HCT116 (cell line): ENCODE measurements around the gene ST3GAL3. TPM values are rescaled to one million over a fixed set of nuclear protein-coding genes. Genes with fewer than 3 reads are reported as not detected.

Experiments used
- ATAC-seq: fragments of 200-7000 bp; cut with Tn5 transposase; 2 replicates; pipeline ENCODE4 v1.9.1; 2020; ENCODE audit warnings: mild to moderate bottlenecking, moderate library complexity
- BruUV-seq: library from RNA; stranded (reverse); fragments of 400-500 nt; replicated peaks from 2 replicates; lab custom pipeline; 2021; lab: Mats Ljungman, UMichigan
- CTCF ChIA-PET: fragments of 300-600 bp; sonication (Branson Sonifier 250); formaldehyde crosslinking; loops from one replicate; lab custom pipeline; 2021; ENCODE audit warnings: antibody characterized with exemption; lab: Charles Lee
- POLR2A ChIA-PET: fragments of 300-600, 350-600 bp; sonication (Branson Sonifier 250); formaldehyde crosslinking; loops from one replicate; lab custom pipeline; 2021; ENCODE audit warnings: antibody characterized with exemption; lab: Charles Lee
- RAD21 ChIA-PET, 2 experiments: fragments of 300-600 bp; sonication (Branson Sonifier 250); formaldehyde crosslinking; loops; one replicate each; lab custom pipeline; 2023; ENCODE audit warnings: low total read pairs in 2 of 2; ENCODE audit not compliant: uncharacterized antibody in 2 of 2, unreplicated experiment in 2 of 2, low non-redundant PET in 1 of 2; lab: Charles Lee
- DNase-seq: peaks from one replicate; pipeline ENCODE4 v3.0.0-alpha.2; 2010; ENCODE audit warnings: low read depth, low spot score
- H2AFZ ChIP-seq: fragments of 200-600 bp; shearing (Covaris generic), sonication (generic); 2 replicates; pipeline ENCODE4 v1.6.1; 2017; ENCODE audit warnings: low read depth, mixed run types, mixed read lengths, antibody characterized with exemption, low read length; ENCODE audit not compliant: poor library complexity, severe bottlenecking
- H3K27ac ChIP-seq: 2 replicates; pipeline ENCODE4 v1.5.1; 2012; ENCODE audit warnings: low read depth, low read length
- H3K27me3 ChIP-seq: fragments of 200-600 bp; sonication (generic); 2 replicates; pipeline ENCODE4 v1.6.1; 2016; ENCODE audit warnings: mixed run types, low read length, mixed read lengths; ENCODE audit not compliant: insufficient read depth
- H3K36me3 ChIP-seq, 2 experiments: fragments of 200-500 bp in 1 of 2; fragments of 200-600 bp in 1 of 2; sonication (Bioruptor generic) in 1 of 2; sonication (generic) in 1 of 2; 2 replicates each; pipeline versions ENCODE4 v1.5.1 to v1.6.1; 2014 to 2016; ENCODE audit warnings: low read length in 2 of 2, inconsistent platforms in 1 of 2, mixed read lengths in 1 of 2, mixed run types in 1 of 2; ENCODE audit not compliant: insufficient read depth in 2 of 2, control insufficient read depth in 1 of 2
- H3K4me1 ChIP-seq, 2 experiments: fragments of 200-600 bp in 1 of 2; sonication (generic) in 1 of 2; 2 replicates each; pipeline versions ENCODE4 v1.5.1 to v1.6.1; 2012 to 2017; ENCODE audit warnings: low read length in 2 of 2, inconsistent platforms in 1 of 2, mild to moderate bottlenecking in 1 of 2, mixed read lengths in 1 of 2, mixed run types in 1 of 2, moderate library complexity in 1 of 2; ENCODE audit not compliant: insufficient read depth in 2 of 2, control insufficient read depth in 1 of 2
- H3K4me2 ChIP-seq: fragments of 200-600 bp; sonication (generic); 2 replicates; pipeline ENCODE4 v1.6.1; 2017; ENCODE audit warnings: mixed run types, low read length, mixed read lengths
- H3K4me3 ChIP-seq, 2 experiments: fragments of 200-600 bp in 1 of 2; sonication (generic) in 1 of 2; replicated peaks in 1 of 2; 2 replicates each; pipeline ENCODE4 v1.5.1; 2011 to 2016; ENCODE audit warnings: low read length in 2 of 2, control low read depth in 1 of 2, low read depth in 1 of 2, mild to moderate bottlenecking in 1 of 2, mixed read lengths in 1 of 2, mixed run types in 1 of 2
- H3K79me2 ChIP-seq: fragments of 200-600 bp; sonication (generic); 2 replicates; pipeline ENCODE4 v1.6.1; 2017; ENCODE audit warnings: mild to moderate bottlenecking, mixed run types, low read length, moderate library complexity, mixed read lengths; ENCODE audit not compliant: insufficient read depth
- H3K9ac ChIP-seq: fragments of 200-600 bp; sonication (generic); 2 replicates; pipeline ENCODE4 v1.6.1; 2016; ENCODE audit warnings: low read length, mixed read lengths
- H3K9me2 ChIP-seq: fragments of 200-600 bp; sonication (generic), shearing (Covaris generic); 2 replicates; pipeline ENCODE4 v1.6.1; 2017; ENCODE audit warnings: mixed run types, mild to moderate bottlenecking, moderate library complexity; ENCODE audit not compliant: insufficient read depth
- H3K9me3 ChIP-seq, 2 experiments: fragments of 200-500 bp in 1 of 2; fragments of 200-600 bp in 1 of 2; sonication (Bioruptor generic) in 1 of 2; sonication (generic) in 1 of 2; 2 replicates each; pipeline ENCODE4 v1.6.1; 2014 to 2017; ENCODE audit warnings: low read length in 2 of 2, mixed read lengths in 2 of 2, inconsistent platforms in 1 of 2, low read depth in 1 of 2, mild to moderate bottlenecking in 1 of 2, mixed run types in 1 of 2, moderate library complexity in 1 of 2; ENCODE audit not compliant: control insufficient read depth in 1 of 2, insufficient read depth in 1 of 2
- H4K20me1 ChIP-seq: fragments of 200-600 bp; sonication (generic), shearing (Covaris generic); 2 replicates; pipeline ENCODE4 v1.6.1; 2017; ENCODE audit warnings: mixed run types, mild to moderate bottlenecking, moderate library complexity; ENCODE audit not compliant: insufficient read depth
- CBX3 ChIP-seq: IDR thresholded peaks from 2 replicates; pipeline ENCODE4 v1.6.1; 2012; ENCODE audit warnings: low read depth
- CEBPB ChIP-seq: IDR thresholded peaks from 2 replicates; pipeline ENCODE4 v1.6.1; 2012; ENCODE audit warnings: low read depth
- EGR1 ChIP-seq: IDR thresholded peaks from 2 replicates; pipeline ENCODE4 v1.6.1; 2012; ENCODE audit warnings: low read depth
- ELF1 ChIP-seq: IDR thresholded peaks from 2 replicates; pipeline ENCODE4 v1.6.1; 2012; ENCODE audit warnings: low read depth, borderline replicate concordance
- EZH2 ChIP-seq: fragments of 200-600 bp; sonication (generic); IDR thresholded peaks from 2 replicates; pipeline ENCODE4 v1.6.1; 2017; ENCODE audit warnings: antibody characterized with exemption, mixed run types
- EZH2phosphoT487 ChIP-seq: fragments of 200-600 bp; IDR thresholded peaks from 2 replicates; pipeline ENCODE4 v1.6.1; 2018; ENCODE audit warnings: antibody characterized with exemption, borderline replicate concordance
- FOSL1 ChIP-seq: IDR thresholded peaks from 2 replicates; pipeline ENCODE4 v1.6.1; 2012; ENCODE audit warnings: low read depth
- JUND ChIP-seq: IDR thresholded peaks from 2 replicates; pipeline ENCODE4 v1.6.1; 2012
- MAX ChIP-seq: IDR thresholded peaks from 2 replicates; pipeline ENCODE4 v1.6.1; 2012
- POLR2A ChIP-seq: IDR thresholded peaks from 2 replicates; pipeline ENCODE4 v1.7.0; 2011; ENCODE audit warnings: borderline replicate concordance; ENCODE audit not compliant: insufficient read depth, insufficient read length; ENCODE audit errors: extremely low read depth
- SIN3A ChIP-seq: IDR thresholded peaks from 2 replicates; pipeline ENCODE4 v1.6.1; 2012; ENCODE audit warnings: low read depth
- SRF ChIP-seq: IDR thresholded peaks from 2 replicates; pipeline ENCODE4 v1.6.1; 2012; ENCODE audit warnings: low read depth
- TCF7L2 ChIP-seq: IDR thresholded peaks from 2 replicates; pipeline ENCODE4 v1.7.0; 2011; ENCODE audit warnings: borderline replicate concordance, inconsistent platforms; ENCODE audit not compliant: insufficient read depth, insufficient read length; ENCODE audit errors: extremely low read depth
- YY1 ChIP-seq: IDR thresholded peaks from 2 replicates; pipeline ENCODE4 v1.6.1; 2011; ENCODE audit warnings: low read length, low read depth, moderate library complexity, mild to moderate bottlenecking; ENCODE audit not compliant: insufficient replicate concordance; ENCODE audit errors: extremely low read depth
- ZFX ChIP-seq: fragments of 450-650 bp; IDR thresholded peaks from 2 replicates; pipeline ENCODE4 v1.6.1; 2017
- ZNF274 ChIP-seq: fragments of 200-500 bp; sonication (Bioruptor generic); IDR thresholded peaks from 2 replicates; pipeline ENCODE4 v1.6.1; 2014; ENCODE audit warnings: mild to moderate bottlenecking, low read depth, low read length, inconsistent platforms
- intact Hi-C: fragments of 100-400 bp; cut with micrococcal nuclease; formaldehyde crosslinking; loops from 2 replicates; pipeline ENCODE4 v1.10.0; 2022
- total RNA-seq: library from RNA; stranded (reverse); gene quantifications from one replicate; pipeline ENCODE4 v1.2.1, GENCODE V29; 2021; ENCODE audit not compliant: unreplicated experiment
- TF ChIP-seq, protein P1 (sequence below): IDR thresholded peaks from 2 replicates; pipeline ENCODE4 v1.6.1; 2012; ENCODE audit warnings: low read depth
- TF ChIP-seq, protein P2 (sequence below), 3 experiments: fragments of 200-600 bp in 1 of 3; sonication (generic) in 1 of 3; IDR thresholded peaks in 2 of 3; conservative IDR thresholded peaks in 1 of 3; 2 replicates each; pipeline ENCODE4 v1.5.1; 2012 to 2017; ENCODE audit warnings: low read depth in 2 of 3, low read length in 2 of 3, antibody characterized with exemption in 1 of 3, borderline replicate concordance in 1 of 3, control low read depth in 1 of 3, mild to moderate bottlenecking in 1 of 3, mixed read lengths in 1 of 3, mixed run types in 1 of 3, moderate library complexity in 1 of 3; ENCODE audit not compliant: insufficient read depth in 1 of 3

ST3GAL3 gene
- total RNA-seq, 1 experiment from 2014 or later, result 7.2 TPM

- TF ChIP-seq YY1, result no peak
- no peak for TF ChIP-seq JUND
- no peak for TF ChIP-seq TCF7L2
- no peak for TF ChIP-seq ELF1
- TF ChIP-seq FOSL1, result no peak
- no peak for TF ChIP-seq ZFX
- TF ChIP-seq EZH2, result no peak
These were observed 47.8 kb upstream of the ST3GAL3 start (continued) for GRCh38 chr1:43659212-43660166.

DNA sequence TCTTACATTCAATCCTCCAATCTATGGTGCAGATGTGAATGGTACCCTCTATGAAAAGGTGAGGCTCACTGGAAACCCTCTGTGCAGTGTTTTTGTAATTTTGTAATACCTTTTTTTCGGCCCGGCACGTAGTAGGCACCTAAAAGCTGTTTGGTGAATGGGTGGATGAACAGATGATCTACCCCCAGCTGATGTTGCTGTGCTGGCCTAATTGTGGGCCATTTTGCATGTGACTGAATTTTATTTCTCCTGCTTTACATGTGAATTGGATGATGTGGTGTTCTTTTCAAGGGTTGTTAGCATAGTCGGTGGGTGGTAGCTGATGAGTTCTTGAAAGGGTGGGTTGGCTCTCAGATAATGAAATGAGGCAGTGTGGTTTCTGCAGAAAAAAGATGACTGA lies 47.0 kb upstream of the ST3GAL3 start:
- Histone ChIP-seq H3K4me1 (no peaks in the 10 kb centered on the region), H3K36me3 (peaks cover 40 to 63% of the 10 kb centered on the region in 2 experiments; a peak in 3 of 4 replicates), H3K9ac (no peak overlapping the region), H4K20me1 (no peaks in the 10 kb centered on the region), H3K27me3 (no peaks in the 10 kb centered on the region), H3K79me2 (0 out of 2 replicates have a peak, but pooled peaks cover under 1% of the 10 kb centered on the region), H3K9me2 (no peaks in the 10 kb centered on the region), H3K4me3 (no peak overlapping the region), H3K27ac (no peak overlapping the region), H3K4me2 (no peak overlapping the region), H2AFZ (no peak overlapping the region), H3K9me3 (no peaks in the 10 kb centered on the region)
- CTCF ChIA-PET, result interaction anchor here (1.4 kb wide), 1 partner anchor 274 kb away, joined by 4 read pairs; no protein-coding TSS in a partner anchor
- POLR2A ChIA-PET, result interaction anchor here (3.6 kb wide), 1 partner anchor 10 kb away, joined by 26 read pairs; the partner anchor contains the start of gene KDM4A
- RAD21 ChIA-PET, result no interaction called here
- intact Hi-C loops, result no loop called here
- DNase-seq (no peak), ATAC-seq (no peak)
- BruUV-seq, result no TSS peak
- TF ChIP-seq ZNF274 (no peak), EZH2 (no peak), POLR2A (no peak), TCF7L2 (no peak), FOSL1 (no peak), YY1 (no peak), SRF (no peak), MAX (no peak), ELF1 (no peak), CEBPB (no peak), EGR1 (no peak), EZH2phosphoT487 (no peak), SIN3A (no peak), CBX3 (no peak)
- TF ChIP-seq, protein P1, sequence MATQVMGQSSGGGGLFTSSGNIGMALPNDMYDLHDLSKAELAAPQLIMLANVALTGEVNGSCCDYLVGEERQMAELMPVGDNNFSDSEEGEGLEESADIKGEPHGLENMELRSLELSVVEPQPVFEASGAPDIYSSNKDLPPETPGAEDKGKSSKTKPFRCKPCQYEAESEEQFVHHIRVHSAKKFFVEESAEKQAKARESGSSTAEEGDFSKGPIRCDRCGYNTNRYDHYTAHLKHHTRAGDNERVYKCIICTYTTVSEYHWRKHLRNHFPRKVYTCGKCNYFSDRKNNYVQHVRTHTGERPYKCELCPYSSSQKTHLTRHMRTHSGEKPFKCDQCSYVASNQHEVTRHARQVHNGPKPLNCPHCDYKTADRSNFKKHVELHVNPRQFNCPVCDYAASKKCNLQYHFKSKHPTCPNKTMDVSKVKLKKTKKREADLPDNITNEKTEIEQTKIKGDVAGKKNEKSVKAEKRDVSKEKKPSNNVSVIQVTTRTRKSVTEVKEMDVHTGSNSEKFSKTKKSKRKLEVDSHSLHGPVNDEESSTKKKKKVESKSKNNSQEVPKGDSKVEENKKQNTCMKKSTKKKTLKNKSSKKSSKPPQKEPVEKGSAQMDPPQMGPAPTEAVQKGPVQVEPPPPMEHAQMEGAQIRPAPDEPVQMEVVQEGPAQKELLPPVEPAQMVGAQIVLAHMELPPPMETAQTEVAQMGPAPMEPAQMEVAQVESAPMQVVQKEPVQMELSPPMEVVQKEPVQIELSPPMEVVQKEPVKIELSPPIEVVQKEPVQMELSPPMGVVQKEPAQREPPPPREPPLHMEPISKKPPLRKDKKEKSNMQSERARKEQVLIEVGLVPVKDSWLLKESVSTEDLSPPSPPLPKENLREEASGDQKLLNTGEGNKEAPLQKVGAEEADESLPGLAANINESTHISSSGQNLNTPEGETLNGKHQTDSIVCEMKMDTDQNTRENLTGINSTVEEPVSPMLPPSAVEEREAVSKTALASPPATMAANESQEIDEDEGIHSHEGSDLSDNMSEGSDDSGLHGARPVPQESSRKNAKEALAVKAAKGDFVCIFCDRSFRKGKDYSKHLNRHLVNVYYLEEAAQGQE, result no peak
- TF ChIP-seq, protein P2, sequence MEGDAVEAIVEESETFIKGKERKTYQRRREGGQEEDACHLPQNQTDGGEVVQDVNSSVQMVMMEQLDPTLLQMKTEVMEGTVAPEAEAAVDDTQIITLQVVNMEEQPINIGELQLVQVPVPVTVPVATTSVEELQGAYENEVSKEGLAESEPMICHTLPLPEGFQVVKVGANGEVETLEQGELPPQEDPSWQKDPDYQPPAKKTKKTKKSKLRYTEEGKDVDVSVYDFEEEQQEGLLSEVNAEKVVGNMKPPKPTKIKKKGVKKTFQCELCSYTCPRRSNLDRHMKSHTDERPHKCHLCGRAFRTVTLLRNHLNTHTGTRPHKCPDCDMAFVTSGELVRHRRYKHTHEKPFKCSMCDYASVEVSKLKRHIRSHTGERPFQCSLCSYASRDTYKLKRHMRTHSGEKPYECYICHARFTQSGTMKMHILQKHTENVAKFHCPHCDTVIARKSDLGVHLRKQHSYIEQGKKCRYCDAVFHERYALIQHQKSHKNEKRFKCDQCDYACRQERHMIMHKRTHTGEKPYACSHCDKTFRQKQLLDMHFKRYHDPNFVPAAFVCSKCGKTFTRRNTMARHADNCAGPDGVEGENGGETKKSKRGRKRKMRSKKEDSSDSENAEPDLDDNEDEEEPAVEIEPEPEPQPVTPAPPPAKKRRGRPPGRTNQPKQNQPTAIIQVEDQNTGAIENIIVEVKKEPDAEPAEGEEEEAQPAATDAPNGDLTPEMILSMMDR (IDR thresholded peaks at IDR 0.05 in 2 of 3, conservative IDR thresholded peaks at IDR 0.05 in 1 of 3; ENCODE audit: borderline replicate concordance in 1 of 3, insufficient read depth in 1 of 3, low read depth in 2 of 3, low read length in 2 of 3), result no peak
